ENCODE results near the gene CORIN.
"Not testable (repeated sequence)": the region's sequence is repeated elsewhere in the genome, so short reads cannot be mapped to it uniquely, and the experiment has no call there.

The CORIN gene

DNA sequence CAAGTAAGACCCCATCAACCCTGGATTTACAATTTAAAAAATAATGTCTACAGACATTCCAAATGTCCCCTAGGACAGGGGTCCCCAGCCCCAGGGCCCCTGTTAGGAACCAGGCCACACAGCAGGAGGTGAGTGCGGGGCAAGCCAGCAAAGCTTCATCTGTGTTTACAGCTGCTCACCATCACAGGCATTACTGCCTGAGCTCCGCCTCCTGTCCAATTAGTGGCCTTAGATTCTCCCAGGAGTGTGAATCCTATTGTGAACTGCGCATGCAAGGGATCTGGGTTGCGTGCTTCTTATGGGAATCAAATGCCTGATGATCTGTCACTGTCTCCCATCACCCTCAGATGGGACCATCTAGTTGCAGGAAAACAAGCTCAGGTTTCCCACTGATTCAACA, 206.7 kb downstream of the CORIN start:
- no peak for DNase-seq

- DNase-seq = peak; percentile 94
Observed at GRCh38 chr4:47624031-47624441, 213.8 kb downstream of the CORIN start.

- no peak for DNase-seq
Observed at GRCh38 chr4:47621181-47621580, 216.7 kb downstream of the CORIN start.

- DNase-seq = no peak
Observed at GRCh38 chr4:47619691-47620090, 218.2 kb downstream of the CORIN start.

DNA sequence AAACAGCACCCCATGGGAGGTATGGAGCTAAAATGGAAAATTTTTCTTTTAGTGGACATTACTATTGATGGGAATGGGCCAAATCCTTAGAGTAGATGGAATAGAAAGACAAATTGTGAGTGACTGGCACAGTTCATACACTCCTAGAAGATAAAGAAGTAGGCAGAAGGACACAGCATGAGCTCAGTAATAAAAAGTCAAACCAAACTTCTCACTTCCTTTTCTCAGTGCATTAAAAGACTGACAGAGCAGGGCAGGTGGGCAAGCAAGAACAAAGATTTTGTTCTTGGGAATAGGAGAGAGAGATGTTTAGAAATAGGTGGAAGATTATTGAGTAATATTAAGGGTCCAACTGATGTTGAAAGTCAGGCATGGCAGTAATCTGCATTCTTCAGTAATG, 220.3 kb downstream of the CORIN start:
- no peak for DNase-seq

GRCh38 chr4:47615385-47615784, 222.5 kb downstream of the CORIN start:
- peak; percentile 55 for DNase-seq

- DNase-seq = peak; percentile 85
Observed at GRCh38 chr4:47612116-47613023, 225.5 kb downstream of the CORIN start.

DNA sequence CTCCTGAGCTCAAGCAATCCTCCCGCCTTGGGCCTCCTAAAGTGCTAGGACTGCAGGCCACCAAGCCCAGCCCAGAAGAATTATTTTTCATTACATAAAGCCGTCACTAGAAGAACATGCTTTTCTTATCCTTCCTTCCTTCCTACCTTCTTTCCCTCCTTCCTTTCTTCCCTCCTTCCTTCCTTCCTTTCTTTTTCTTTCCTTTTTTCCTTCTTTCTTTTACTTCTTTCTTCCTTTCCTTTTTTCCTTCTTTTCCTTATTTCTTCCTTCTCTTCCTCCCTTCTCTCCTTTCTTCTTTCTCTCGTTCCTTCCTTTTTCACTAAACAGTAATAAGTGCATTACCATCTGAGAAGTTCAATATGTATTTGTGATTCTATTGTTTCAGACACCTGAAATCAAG, 231.4 kb downstream of the CORIN start:
- no peak for DNase-seq

DNA sequence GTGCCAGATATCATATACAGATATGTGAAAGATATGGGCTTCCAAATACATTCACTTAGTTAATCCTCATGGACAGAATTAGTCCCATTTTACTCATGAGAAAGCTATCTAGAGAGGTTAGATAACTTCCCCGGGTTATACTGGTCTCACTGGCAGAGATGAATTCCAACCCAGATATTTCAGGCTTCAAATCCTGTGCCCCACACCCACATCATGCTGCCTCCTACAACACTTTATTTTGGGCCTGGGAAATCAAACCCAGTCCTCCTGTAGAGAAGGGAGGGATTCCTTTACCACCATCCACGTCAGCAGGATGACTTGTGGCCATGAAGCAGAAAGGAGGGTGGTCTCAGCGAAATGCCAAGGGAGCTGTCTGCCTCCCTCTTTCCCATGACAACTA, 239.0 kb downstream of the CORIN start:
- no peak for DNase-seq

DNA sequence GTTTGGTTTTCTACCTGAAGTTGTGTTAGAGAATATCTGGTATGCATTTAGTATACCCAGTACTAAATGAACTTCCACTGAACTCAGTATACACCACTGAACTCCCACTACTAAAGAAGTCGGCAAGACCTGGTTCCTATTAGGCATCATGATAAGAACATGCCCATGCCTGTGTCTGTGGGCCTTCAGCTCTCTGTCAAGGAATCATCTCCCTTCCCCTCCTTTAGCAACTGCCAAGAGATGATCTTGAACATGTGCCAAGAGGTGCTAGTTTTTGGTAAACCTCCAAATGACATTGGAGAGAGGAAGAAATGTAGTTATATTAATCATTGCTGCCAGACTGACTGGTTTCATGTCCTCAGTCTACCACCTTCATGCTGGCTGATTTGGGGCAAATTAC, 239.5 kb downstream of the CORIN start:
- peak; percentile 34 for DNase-seq

GRCh38 chr4:47597696-47598095, 240.2 kb downstream of the CORIN start:
- DNase-seq = no peak

GRCh38 chr4:47590325-47590724, 247.5 kb downstream of the CORIN start:
- DNase-seq = no peak

GRCh38 chr4:47579235-47579634, 258.6 kb downstream of the CORIN start:
- DNase-seq = no peak

- no peak for DNase-seq
Observed at GRCh38 chr4:47577779-47578553, 259.9 kb downstream of the CORIN start.

GRCh38 chr4:47572981-47573380, 264.9 kb downstream of the CORIN start:
- no peak for DNase-seq

DNA sequence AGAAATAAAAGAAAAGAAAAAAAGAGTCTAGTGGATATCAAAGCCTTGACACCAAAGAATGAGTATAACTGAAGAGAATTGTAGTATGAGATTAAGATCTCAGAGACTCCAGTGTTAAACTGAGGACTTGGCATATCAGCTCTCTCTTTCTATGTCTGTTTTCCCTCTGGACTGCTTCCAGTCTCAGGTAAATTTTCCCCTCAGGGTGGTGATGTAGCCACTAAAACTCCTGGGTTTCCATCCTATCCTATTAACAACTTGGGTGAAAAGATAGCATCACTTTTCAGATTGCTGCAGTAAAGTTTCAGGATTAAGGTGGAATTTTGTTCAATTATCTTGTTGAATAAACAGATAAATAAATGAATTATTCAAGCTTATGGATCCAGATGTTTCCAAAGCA, 267.1 kb downstream of the CORIN start:
- no peak for DNase-seq

- DNase-seq = no peak
Observed at GRCh38 chr4:47567511-47567910, 270.4 kb downstream of the CORIN start.

GRCh38 chr4:47566969-47567368, 270.9 kb downstream of the CORIN start:
- no peak for DNase-seq

GRCh38 chr4:47566566-47566965, 271.3 kb downstream of the CORIN start:
- DNase-seq = no peak

DNA sequence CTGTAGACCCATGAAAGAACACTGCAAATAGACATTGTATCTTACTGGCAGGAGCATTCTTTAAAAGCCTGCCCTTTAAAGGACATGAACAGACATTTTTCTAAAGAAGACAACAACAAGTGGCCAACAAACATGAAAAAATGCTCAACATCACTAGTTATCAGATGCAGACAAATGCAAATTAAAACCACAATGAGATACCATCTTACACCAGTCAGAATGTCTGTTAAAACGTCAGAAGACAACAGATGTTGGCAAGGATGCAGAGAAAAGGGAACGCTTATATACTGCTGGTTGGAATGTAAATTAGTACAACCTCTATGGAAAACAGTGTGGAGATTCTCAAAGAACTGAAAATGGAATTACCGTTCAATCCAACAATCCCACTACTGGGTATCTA, 275.6 kb downstream of the CORIN start:
- peak; percentile 51 for DNase-seq

GRCh38 chr4:47561331-47561730, 276.5 kb downstream of the CORIN start:
- DNase-seq = no peak

DNA sequence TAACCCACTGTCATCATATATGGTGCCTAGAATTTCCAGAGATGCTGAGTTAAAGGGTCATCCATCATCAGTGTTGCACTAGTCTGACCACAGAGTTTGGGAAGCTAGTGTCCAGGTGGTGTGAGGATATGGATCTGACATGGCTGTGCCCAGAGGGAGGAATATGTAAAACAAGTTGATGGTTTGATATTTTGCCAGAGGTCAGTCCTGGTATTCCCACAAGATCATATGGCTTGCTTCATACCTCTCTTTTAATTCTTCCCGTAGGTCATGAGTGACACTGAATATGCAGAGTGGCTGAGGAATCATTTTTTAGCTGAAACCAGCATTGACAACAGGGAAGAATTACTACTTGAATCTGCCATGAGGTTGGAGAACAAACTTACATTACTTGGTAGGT, 277.2 kb downstream of the CORIN start:
- no peak for DNase-seq

DNA sequence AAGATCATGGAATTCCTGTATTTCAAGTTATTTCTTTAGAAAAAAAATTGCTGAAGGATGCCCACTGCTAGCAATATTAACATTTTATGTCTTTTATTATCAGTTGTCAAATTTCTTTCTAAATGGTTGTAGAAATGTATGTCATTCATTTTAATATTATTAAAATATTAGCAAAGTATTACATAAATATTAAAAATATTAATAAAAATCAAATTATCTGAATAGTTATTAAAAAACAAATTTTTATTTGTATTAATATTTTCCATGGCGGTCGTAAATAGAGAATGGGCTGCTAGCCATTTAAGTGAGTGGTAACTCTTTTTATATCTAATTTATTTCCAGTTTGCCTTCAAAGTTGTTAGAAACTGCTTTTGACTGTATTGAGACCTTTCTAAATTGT, 280.6 kb downstream of the CORIN start:
- DNase-seq = no peak

DNA sequence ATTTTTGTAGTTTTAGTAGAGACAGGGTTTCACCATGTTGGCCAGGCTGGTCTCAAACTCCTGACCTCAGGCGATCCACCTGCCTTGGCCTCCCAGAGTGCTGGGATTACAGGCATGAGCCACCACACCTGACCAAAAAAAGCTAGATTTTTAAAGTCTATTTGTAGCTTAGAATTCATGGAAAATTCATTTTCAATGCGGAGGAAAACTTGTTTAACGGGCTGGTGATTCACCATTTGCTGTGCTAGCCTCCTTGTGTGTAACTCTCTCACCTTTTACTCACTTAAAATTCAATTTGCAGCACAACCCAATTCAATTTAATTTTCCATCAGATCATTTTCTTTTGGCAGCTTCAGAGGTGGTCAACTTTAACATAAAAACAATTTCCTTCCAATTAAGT, 281.9 kb downstream of the CORIN start:
- not testable (repeated sequence) for DNase-seq
